Lung (tissue), 12 donors: ENCODE data around the gene CD300A. TPM values are rescaled to one million over a fixed set of nuclear protein-coding genes. Genes with fewer than 3 reads are reported as not detected.

Experiments used
- ATAC-seq: fragments of 200-7000 bp; cut with Tn5 transposase; one replicate; pipeline ENCODE4 v1.9.1; 2020; ENCODE audit warnings: moderate number of reproducible peaks; ENCODE audit not compliant: insufficient read depth, low FRiP score
- DNase-seq, 3 donors: peaks; one replicate each; pipeline ENCODE4 v3.0.0-alpha.2; 2013 to 2017
- H3K27ac ChIP-seq, 2 donors: one replicate each; pipeline ENCODE4 v1.5.1; 2013; ENCODE audit warnings: mild to moderate bottlenecking in 2 of 2, moderate library complexity in 2 of 2, control low read depth in 1 of 2, inconsistent platforms in 1 of 2, low read depth in 1 of 2, low read length in 1 of 2
- H3K27me3 ChIP-seq, 3 donors: one replicate each; pipeline ENCODE4 v1.5.1; 2013; ENCODE audit warnings: low read length in 2 of 3; ENCODE audit not compliant: control insufficient read depth in 3 of 3, insufficient read depth in 3 of 3
- H3K36me3 ChIP-seq, 4 donors: one replicate each; pipeline ENCODE4 v1.5.1; 2013; ENCODE audit warnings: low read length in 4 of 4, mild to moderate bottlenecking in 1 of 4, moderate library complexity in 1 of 4; ENCODE audit not compliant: control insufficient read depth in 4 of 4, insufficient read depth in 4 of 4
- H3K4me1 ChIP-seq, 5 donors: one replicate each; pipeline ENCODE4 v1.5.1; 2013; ENCODE audit warnings: low read length in 5 of 5, mild to moderate bottlenecking in 2 of 5, moderate library complexity in 1 of 5; ENCODE audit not compliant: control insufficient read depth in 5 of 5, insufficient read depth in 5 of 5
- H3K4me3 ChIP-seq: one replicate; pipeline ENCODE4 v1.5.1; 2013; ENCODE audit warnings: mild to moderate bottlenecking, control low read depth, moderate library complexity
- H3K9ac ChIP-seq, 2 donors: one replicate each; pipeline ENCODE4 v1.5.1; 2013; ENCODE audit warnings: low read length in 2 of 2, control low read depth in 1 of 2; ENCODE audit not compliant: insufficient read depth in 1 of 2
- H3K9me3 ChIP-seq, 4 donors: one replicate each; pipeline ENCODE4 v1.5.1; 2013; ENCODE audit warnings: low read length in 3 of 4, mild to moderate bottlenecking in 1 of 4, moderate library complexity in 1 of 4; ENCODE audit not compliant: control insufficient read depth in 4 of 4, insufficient read depth in 3 of 4
- whole genome bisulfite sequencing, 2 donors: extraction: QIAGEN DNeasy Blood & Tissue Kit; methylation state at CpG; one replicate each; pipeline ENCODE4 v1.1.7; 2013; 5-methylcytosine and 5-hydroxymethylcytosine counted together
- polyA plus RNA-seq, 2 donors: library from polyadenylated mRNA; stranded (reverse); fragments of 200-250 nt; gene quantifications; one replicate each; pipeline ENCODE4 v1.2.1, GENCODE V29; 2013
- total RNA-seq, 2 donors: library from RNA; depleted of rRNA in 1 of 2; stranded (reverse); fragments of >200 nt in 1 of 2; gene quantifications; one replicate each; pipeline ENCODE4 v1.2.1, GENCODE V29; 2014 to 2021
- TF ChIP-seq, protein P1 (sequence below): IDR thresholded peaks from 2 replicates; pipeline ENCODE4 v1.5.1; 2012; ENCODE audit warnings: mild to moderate bottlenecking; ENCODE audit errors: control extremely low read depth, extremely low read depth
- donor health status: control.
- donor health status: control.
- donor health status: Bipolar disorder and iron deficiency.
- donor health status: healthy.
- donor health status: DM: yes; HTN: yes; CAD: no.

Gene CD300A
- total and polyA plus RNA-seq, 4 donors, result 8.0 to 66.3 (median 16.9) TPM

DNA sequence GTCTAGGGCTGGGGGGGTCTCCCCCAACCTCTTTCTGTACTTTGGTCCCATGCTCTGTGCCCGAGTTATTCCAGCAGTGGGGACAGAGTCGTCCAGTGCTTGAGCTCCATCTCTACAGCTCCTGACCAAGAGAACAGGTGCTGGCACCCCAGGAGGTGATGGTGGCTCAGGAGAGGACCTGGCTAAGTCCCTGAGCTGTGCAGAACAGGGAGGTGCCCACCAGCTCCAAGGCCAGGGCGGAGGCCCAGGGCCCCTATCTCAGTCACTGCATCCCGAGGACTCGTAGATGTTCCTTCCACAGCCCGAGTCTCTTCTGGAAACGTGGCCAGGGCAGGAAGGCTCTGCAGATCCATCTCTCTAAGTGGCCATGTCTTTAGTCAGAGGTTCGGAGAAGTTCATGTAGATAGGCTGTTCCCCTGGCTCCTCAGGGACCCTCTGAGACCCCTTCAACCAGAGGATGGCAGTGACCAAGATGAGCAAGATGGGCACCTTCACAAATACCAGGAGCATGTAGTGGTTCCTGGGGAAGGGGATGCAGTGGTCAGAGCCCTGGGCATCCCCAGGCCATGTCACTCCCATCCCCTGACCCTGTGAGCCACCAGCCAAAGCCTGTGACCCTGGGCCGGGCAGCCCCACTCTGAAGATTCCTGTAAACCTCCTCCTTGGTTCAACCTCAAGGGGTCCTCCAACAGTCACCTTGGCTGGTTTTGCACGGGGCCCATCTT lies 56.1 kb downstream of the CD300A start:
- ATAC-seq, result no peak
- Histone ChIP-seq H3K36me3 (no peaks in the 10 kb centered on the region), H3K9ac (no peak overlapping the region), H3K27ac (no peak overlapping the region), H3K9me3 (peaks cover 0 to 12% (median 0%) of the 10 kb centered on the region in 4 donors), H3K27me3 (no peaks in the 10 kb centered on the region), H3K4me3 (no peak overlapping the region), H3K4me1 (no peaks in the 10 kb centered on the region)
- DNase-seq, result no peak
- 85 to 86% methylated on average over 10 of the region's 10 CpGs for WGBS, 2 donors
- TF ChIP-seq, protein P1, sequence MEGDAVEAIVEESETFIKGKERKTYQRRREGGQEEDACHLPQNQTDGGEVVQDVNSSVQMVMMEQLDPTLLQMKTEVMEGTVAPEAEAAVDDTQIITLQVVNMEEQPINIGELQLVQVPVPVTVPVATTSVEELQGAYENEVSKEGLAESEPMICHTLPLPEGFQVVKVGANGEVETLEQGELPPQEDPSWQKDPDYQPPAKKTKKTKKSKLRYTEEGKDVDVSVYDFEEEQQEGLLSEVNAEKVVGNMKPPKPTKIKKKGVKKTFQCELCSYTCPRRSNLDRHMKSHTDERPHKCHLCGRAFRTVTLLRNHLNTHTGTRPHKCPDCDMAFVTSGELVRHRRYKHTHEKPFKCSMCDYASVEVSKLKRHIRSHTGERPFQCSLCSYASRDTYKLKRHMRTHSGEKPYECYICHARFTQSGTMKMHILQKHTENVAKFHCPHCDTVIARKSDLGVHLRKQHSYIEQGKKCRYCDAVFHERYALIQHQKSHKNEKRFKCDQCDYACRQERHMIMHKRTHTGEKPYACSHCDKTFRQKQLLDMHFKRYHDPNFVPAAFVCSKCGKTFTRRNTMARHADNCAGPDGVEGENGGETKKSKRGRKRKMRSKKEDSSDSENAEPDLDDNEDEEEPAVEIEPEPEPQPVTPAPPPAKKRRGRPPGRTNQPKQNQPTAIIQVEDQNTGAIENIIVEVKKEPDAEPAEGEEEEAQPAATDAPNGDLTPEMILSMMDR, result no peak

DNA sequence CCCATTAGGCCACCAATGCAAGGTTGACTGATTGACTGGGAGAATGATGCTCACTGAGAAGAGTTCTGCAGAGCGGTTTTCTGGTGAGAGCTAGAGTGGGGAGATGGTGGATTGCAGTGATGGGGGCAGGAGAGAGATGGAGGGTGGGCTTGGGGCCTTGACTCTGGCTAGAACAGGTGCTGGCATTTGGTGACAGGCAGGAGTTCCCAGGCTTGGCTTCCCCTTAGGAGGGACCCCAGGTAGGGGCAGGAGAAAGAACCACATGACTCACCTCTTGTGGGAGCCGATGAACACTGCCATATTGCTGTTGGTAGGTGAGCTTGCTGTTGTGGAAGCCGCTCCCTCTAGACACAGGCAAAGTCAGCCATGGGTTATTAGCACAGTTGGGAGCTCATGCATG lies 56.9 kb downstream of the CD300A start:
- Histone ChIP-seq H3K9ac (no peak overlapping the region), H3K9me3 (peaks cover 0 to 12% (median 0%) of the 10 kb centered on the region in 4 donors), H3K27ac (no peak overlapping the region), H3K4me3 (no peak overlapping the region), H3K36me3 (no peaks in the 10 kb centered on the region), H3K27me3 (no peaks in the 10 kb centered on the region), H3K4me1 (no peaks in the 10 kb centered on the region)
- WGBS, 2 donors, result 84 to 95% methylated on average over 3 of the region's 3 CpGs
- no peak for DNase-seq
- ATAC-seq, result no peak
- TF ChIP-seq, protein P1, result no peak

DNA sequence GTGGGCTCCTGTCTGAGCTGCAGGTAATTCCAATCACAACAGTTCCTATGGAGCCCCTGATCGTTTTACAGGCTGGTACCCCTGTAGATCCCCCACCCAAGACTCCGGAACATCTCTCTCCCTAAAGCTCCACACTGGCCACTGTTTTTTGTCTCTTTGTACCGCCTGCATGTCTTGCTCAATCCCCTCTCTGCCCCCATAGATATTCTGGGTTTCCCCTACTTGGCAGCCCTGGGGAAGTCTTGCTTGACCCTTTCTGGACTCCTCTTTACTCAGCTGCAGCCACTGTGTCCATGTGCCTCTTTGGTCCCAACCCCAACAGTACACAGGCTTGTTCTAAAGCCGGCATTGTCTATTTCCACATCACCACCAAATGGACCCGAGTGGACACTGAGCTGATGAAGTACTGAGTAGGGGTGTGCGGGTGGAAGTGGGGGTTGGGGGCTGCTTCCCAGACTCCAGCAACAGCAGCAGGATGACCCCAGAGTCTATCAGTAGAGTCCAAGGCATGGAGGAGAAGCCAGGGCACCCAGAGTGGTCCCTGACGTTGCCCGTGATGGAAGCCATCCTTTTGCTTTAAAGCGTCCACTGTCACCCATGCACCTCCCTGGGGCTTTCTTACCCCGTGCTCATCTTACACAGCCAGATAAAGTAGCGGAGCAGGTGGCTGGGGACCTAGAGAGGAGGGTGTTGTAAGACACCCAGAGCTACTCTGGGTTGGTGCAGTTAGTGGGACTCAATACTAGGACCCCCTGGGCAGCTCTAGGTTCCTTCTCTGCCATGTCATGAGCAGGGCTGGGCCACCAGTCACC lies 58.4 kb downstream of the CD300A start:
- no peaks in the 10 kb centered on the region for H3K27me3 ChIP-seq
- H3K27ac ChIP-seq, result no peak overlapping the region
- H3K9ac ChIP-seq, result no peak overlapping the region
- TF ChIP-seq, protein P1, result no peak
- no peak for DNase-seq
- WGBS, 2 donors, result 76 to 81% methylated on average over 11 of the region's 11 CpGs
- ATAC-seq, result no peak
- H3K36me3 ChIP-seq, result no peaks in the 10 kb centered on the region
- H3K9me3 ChIP-seq, result peaks cover 0 to 12% (median 0%) of the 10 kb centered on the region in 4 donors
- no peaks in the 10 kb centered on the region for H3K4me1 ChIP-seq
- no peak overlapping the region for H3K4me3 ChIP-seq
